GM06990 (cell line): ENCODE measurements around the gene MMS22L.

Experiments used
- DNase-seq: peaks from one replicate; pipeline ENCODE4 v3.0.0-alpha.2; 2011; ENCODE audit not compliant: insufficient read length; ENCODE audit errors: extremely low read depth
- H3K27me3 ChIP-seq: replicated peaks from 2 replicates; pipeline ENCODE4 v1.6.0; 2011; ENCODE audit warnings: low read length; ENCODE audit not compliant: control insufficient read depth, insufficient read depth
- H3K36me3 ChIP-seq: 2 replicates; pipeline ENCODE4 v1.5.1; 2011; ENCODE audit warnings: low read length; ENCODE audit not compliant: control insufficient read depth, insufficient read depth
- H3K4me3 ChIP-seq: replicated peaks from 2 replicates; pipeline ENCODE4 v1.5.1; 2011; ENCODE audit warnings: low read depth, mild to moderate bottlenecking, control low read depth, low read length
- TF ChIP-seq, protein P1 (sequence below): IDR thresholded peaks from 2 replicates; pipeline ENCODE4 v1.5.1; 2011; ENCODE audit warnings: low read length, control low read depth, mild to moderate bottlenecking, inconsistent platforms; ENCODE audit not compliant: insufficient read depth, poor library complexity, severe bottlenecking

The MMS22L gene

DNA sequence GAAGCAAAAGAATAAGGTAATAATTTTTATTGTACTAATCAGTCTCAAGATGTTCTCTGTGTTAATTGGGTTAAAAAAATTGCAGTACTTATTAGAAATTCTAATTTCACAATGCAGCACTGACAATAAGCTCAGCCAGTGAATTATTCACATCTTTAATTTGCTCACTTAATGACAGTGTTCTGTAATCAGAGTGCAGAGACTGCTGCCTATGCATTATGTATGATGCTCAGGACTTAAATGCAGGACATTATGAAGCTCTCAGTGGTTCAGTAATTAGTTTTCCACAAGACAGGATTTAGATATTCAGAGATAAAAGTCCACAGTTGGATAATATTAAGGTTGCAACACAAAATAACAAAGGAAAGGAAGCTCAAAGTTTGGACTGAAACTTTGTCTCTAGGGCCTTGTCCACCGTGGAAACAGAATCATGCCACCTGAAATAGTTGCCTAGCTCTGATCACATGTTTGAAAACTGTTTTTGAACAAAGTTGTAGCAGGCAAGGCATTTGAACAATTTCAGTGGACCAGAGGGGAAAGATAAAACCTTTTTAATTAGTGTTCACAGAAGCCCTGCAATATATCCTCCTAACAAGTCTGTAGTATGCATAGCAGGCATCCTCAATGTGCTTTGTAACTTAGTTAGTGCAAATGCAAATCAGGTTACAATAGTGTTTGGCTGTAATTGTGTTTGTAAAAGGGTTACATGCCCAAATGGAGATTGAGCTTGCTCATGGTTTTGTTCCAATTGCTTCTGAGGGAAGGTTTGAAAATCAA, 23.7 kb upstream of the MMS22L start:
- Histone ChIP-seq H3K4me3 (no peak overlapping the region), H3K36me3 (no peaks in the 10 kb centered on the region), H3K27me3 (no peaks in the 10 kb centered on the region)
- DNase-seq, result no peak
- TF ChIP-seq, protein P1, sequence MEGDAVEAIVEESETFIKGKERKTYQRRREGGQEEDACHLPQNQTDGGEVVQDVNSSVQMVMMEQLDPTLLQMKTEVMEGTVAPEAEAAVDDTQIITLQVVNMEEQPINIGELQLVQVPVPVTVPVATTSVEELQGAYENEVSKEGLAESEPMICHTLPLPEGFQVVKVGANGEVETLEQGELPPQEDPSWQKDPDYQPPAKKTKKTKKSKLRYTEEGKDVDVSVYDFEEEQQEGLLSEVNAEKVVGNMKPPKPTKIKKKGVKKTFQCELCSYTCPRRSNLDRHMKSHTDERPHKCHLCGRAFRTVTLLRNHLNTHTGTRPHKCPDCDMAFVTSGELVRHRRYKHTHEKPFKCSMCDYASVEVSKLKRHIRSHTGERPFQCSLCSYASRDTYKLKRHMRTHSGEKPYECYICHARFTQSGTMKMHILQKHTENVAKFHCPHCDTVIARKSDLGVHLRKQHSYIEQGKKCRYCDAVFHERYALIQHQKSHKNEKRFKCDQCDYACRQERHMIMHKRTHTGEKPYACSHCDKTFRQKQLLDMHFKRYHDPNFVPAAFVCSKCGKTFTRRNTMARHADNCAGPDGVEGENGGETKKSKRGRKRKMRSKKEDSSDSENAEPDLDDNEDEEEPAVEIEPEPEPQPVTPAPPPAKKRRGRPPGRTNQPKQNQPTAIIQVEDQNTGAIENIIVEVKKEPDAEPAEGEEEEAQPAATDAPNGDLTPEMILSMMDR, result no peak

DNA sequence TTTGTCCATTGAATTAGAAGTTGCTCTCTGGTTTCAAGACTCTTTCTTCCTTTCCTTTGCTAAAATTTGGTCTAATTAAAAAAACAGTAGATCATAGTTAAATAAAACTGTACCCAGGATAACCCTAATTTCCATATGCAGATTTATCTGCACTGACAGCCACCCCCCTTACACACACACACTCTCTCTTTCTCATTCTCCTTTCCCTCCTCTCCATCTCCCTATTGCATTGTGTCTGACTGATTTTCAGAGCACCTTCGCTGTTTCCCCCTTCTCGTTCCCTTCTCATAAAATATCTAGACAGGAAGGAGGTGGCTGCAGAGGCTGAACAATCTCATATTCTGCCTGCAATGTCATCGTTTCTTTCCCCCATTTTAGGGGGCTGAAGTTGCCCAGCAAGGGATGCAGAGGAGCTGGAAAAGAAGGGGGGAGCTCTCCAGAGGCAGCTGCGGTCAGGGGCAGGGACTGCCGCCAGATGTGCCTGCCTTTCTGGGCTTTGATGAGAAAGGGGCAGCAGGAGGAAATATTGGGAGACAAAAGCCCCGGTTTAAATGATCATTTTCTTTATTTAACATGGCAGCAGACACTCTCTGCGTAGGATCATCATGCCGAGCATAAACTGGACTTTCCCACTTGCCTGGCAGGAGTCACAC, 22.5 kb upstream of the MMS22L start:
- DNase-seq, result no peak
- H3K4me3 ChIP-seq, result no peak overlapping the region
- H3K36me3 ChIP-seq, result no peaks in the 10 kb centered on the region
- H3K27me3 ChIP-seq, result no peaks in the 10 kb centered on the region
- TF ChIP-seq, protein P1, result no peak

DNA sequence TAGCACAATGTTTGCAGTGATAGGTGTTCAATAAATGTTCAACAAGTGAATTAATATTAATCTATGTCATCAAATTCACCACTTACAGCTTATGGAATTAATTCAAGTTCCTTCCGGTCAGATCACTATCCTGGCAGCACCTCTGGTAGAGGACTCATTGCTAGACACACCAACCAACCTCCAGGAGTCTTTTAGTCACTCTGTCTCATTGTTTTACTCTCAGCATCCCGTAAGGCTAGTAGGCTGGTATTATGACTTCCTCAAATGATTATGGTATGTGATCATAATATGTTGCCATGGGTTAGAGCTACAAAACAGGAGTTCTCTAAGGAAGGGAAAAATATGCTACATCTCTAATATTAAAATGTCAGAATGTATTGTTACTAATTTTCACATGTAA, 21.7 kb upstream of the MMS22L start:
- no peak for DNase-seq
- H3K27me3 ChIP-seq, result no peaks in the 10 kb centered on the region
- TF ChIP-seq, protein P1, result no peak
- no peak overlapping the region for H3K4me3 ChIP-seq
- no peaks in the 10 kb centered on the region for H3K36me3 ChIP-seq

DNA sequence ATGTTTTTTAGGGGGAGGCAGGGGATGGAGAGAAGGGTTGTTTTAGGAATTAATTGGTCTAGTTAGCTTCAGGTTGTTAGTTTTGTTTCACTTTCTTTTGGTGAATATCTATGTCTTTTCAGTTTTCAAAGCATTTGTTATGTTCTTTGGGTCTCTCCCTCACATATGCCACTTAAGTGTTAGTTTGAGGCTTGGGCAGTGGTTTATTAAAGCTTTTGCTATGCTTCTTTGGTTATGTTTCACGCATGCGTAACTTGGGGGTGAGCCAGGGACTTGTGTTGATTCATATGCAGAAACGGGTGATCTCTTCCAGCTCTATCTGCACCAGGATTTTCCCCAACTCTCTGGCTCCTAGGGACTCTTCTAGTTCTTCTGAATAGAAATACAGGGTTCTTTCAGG, 11.4 kb upstream of the MMS22L start:
- TF ChIP-seq, protein P1, result no peak
- no peaks in the 10 kb centered on the region for H3K36me3 ChIP-seq
- DNase-seq, result no peak
- no peak overlapping the region for H3K4me3 ChIP-seq
- H3K27me3 ChIP-seq, result no peaks in the 10 kb centered on the region

DNA sequence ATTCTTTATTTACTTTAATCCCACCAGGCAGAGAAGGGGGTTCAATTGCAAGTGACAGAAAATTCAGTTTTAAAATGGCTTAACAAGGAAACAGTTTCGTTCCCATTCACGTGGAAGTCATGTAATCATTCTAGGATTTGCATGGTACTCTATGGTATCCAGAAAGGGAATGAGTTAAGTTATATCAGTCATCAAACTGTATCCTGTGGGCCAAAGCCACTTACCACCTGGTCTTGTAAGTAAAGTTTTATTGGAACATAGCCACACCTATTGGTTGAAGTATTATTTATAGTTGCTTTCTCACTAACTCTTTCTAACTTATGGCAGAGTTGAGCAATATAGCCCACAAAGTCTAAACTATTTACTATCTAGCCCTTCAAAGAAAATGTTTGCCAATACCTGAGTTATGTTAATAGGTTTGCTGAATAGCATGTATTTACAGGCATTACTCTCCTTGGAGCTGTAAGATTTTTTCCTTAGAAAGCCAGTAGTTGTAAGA, 10.2 kb upstream of the MMS22L start:
- Histone ChIP-seq H3K27me3 (no peaks in the 10 kb centered on the region), H3K4me3 (no peak overlapping the region), H3K36me3 (no peaks in the 10 kb centered on the region)
- TF ChIP-seq, protein P1, result no peak
- DNase-seq, result no peak
